NCI-H82 (cell line): Measurements from ENCODE around the gene PTGES3.
"Not testable (repeated sequence)": the region's sequence is repeated elsewhere in the genome, so short reads cannot be mapped to it uniquely, and the experiment has no call there.

Source experiments
- DNase-seq: peaks from one replicate; lab custom pipeline; 2025; lab: John Stamatoyannopoulos, UW

PTGES3 gene

GRCh38 chr12:56657416-56658379 is 30.4 kb downstream of the PTGES3 start:
- DNase-seq: no peak

GRCh38 chr12:56653781-56654180 is 34.3 kb downstream of the PTGES3 start:
- peak; percentile 49 for DNase-seq

GRCh38 chr12:56648023-56648422 is 40.1 kb downstream of the PTGES3 start:
- not testable (repeated sequence) for DNase-seq

GRCh38 chr12:56645717-56646446 is 42.2 kb downstream of the PTGES3 start, which contains the start of gene ATP5F1B:
TSS of gene ATP5F1B (minus strand) at chr12:56645984. CDS start at chr12:56645963, 21 bp downstream.
- peak; percentile 100 for DNase-seq

- peak; percentile 46 for DNase-seq
Measured at GRCh38 chr12:56645201-56645716, 42.8 kb downstream of the PTGES3 start.

GRCh38 chr12:56644654-56645053 is 43.4 kb downstream of the PTGES3 start:
- no peak for DNase-seq

- DNase-seq: no peak
Measured at GRCh38 chr12:56641219-56641618, 46.9 kb downstream of the PTGES3 start.

GRCh38 chr12:56637621-56638020 is 50.5 kb downstream of the PTGES3 start:
- no peak for DNase-seq

GRCh38 chr12:56636675-56637540 is 51.2 kb downstream of the PTGES3 start:
- DNase-seq: peak; percentile 100

- DNase-seq: peak; percentile 95
Measured at GRCh38 chr12:56635806-56636674, 52.0 kb downstream of the PTGES3 start.

GRCh38 chr12:56634837-56635791 is 53.0 kb downstream of the PTGES3 start:
- DNase-seq: peak; percentile 95

- DNase-seq: peak; percentile 93
Measured at GRCh38 chr12:56634242-56634836, 53.7 kb downstream of the PTGES3 start.

GRCh38 chr12:56633468-56634241 is 54.4 kb downstream of the PTGES3 start:
- DNase-seq: peak; percentile 92

- peak; percentile 92 for DNase-seq
Measured at GRCh38 chr12:56632701-56633467, 55.2 kb downstream of the PTGES3 start.

GRCh38 chr12:56631790-56632700 is 56.0 kb downstream of the PTGES3 start:
- DNase-seq: peak; percentile 98

- peak; percentile 94 for DNase-seq
Measured at GRCh38 chr12:56630180-56630632, 57.9 kb downstream of the PTGES3 start, which contains the start of gene BAZ2A. TSS of gene BAZ2A (minus strand) at chr12:56630326. CDS start at chr12:56617530, 12,796 bp downstream.
